Left ventricle myocardium inferior (tissue), 1 donor: ENCODE measurements around the gene RPRD2. TPM values are rescaled to one million over a fixed set of nuclear protein-coding genes. Genes with fewer than 3 reads are reported as not detected.

Source experiments
- DNase-seq: peaks from one replicate; pipeline ENCODE4 v3.0.0-alpha.2; 2020
- H3K27ac ChIP-seq: fragments of 200-600 bp; replicated peaks from 2 replicates; pipeline ENCODE4 v1.8.0; 2021
- H3K27me3 ChIP-seq: fragments of 200-600 bp; 2 replicates; pipeline ENCODE4 v1.8.0; 2021; ENCODE audit warnings: low read depth
- H3K36me3 ChIP-seq: fragments of 200-600 bp; 2 replicates; pipeline ENCODE4 v1.8.0; 2021
- H3K4me1 ChIP-seq: fragments of 200-600 bp; 2 replicates; pipeline ENCODE4 v1.8.0; 2021
- H3K4me3 ChIP-seq: fragments of 200-600 bp; 2 replicates; pipeline ENCODE4 v1.8.0; 2021; ENCODE audit warnings: mild to moderate bottlenecking, moderate library complexity
- H3K9me3 ChIP-seq: fragments of 200-600 bp; replicated peaks from 2 replicates; pipeline ENCODE4 v1.8.0; 2021
- intact Hi-C: fragments of 100-400 bp; cut with micrococcal nuclease; formaldehyde crosslinking; loops from one replicate; pipeline ENCODE4 v1.11.0; 2022
- microRNA-seq: library from miRNA; unstranded; fragments of <30 nt; microRNA quantifications from one replicate; pipeline ENCODE4 v1.2.0, GENCODE V29; 2020
- total RNA-seq: library from RNA; stranded (reverse); fragmentation: NEBNext Ultra II Directional; extraction: Animal tissue kit (Norgen Biotek cat#: 25700); gene quantifications from one replicate; pipeline ENCODE4 v1.2.1, GENCODE V29; 2021
- TF ChIP-seq, protein P1 (sequence below): fragments of 200-600 bp; IDR thresholded peaks from 2 replicates; pipeline ENCODE4 v1.8.0; 2021; ENCODE audit warnings: antibody characterized with exemption, mild to moderate bottlenecking, borderline replicate concordance
- donor health status: DM: no; HTN: yes; CAD: no; lungs with severe emphysema.

The RPRD2 gene
- total RNA-seq, 1 donor from 2014 or later = 22.9 TPM

DNA sequence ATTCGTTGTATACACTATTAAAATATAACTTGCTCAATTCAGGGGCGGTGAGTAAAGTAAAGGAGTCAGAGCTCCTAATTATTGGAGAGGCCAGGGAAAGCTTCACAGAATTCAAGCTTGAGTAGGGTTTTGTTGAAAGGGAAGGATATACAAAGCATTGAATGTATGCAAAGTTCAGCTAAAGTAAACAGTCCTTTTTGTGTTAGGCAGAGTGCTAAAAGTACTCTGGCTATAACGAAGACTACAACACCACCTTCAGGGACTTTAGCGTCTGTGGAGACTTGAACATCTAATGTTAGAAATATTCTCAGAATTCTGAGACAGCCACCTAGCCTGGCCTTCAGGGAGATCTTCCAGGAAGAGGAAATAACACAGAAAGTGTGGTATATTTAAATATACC lies 152.7 kb downstream of the RPRD2 start:
- Histone ChIP-seq H3K9me3 (no peaks in the 10 kb centered on the region), H3K4me1 (peaks cover 27% of the 10 kb centered on the region), H3K27ac (peak overlapping the region; percentile 94), H3K27me3 (no peaks in the 10 kb centered on the region), H3K36me3 (peaks cover 5% of the 10 kb centered on the region), H3K4me3 (peak overlapping the region; percentile 74)
- DNase-seq = no peak
- TF ChIP-seq, protein P1, sequence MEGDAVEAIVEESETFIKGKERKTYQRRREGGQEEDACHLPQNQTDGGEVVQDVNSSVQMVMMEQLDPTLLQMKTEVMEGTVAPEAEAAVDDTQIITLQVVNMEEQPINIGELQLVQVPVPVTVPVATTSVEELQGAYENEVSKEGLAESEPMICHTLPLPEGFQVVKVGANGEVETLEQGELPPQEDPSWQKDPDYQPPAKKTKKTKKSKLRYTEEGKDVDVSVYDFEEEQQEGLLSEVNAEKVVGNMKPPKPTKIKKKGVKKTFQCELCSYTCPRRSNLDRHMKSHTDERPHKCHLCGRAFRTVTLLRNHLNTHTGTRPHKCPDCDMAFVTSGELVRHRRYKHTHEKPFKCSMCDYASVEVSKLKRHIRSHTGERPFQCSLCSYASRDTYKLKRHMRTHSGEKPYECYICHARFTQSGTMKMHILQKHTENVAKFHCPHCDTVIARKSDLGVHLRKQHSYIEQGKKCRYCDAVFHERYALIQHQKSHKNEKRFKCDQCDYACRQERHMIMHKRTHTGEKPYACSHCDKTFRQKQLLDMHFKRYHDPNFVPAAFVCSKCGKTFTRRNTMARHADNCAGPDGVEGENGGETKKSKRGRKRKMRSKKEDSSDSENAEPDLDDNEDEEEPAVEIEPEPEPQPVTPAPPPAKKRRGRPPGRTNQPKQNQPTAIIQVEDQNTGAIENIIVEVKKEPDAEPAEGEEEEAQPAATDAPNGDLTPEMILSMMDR = no peak
- intact Hi-C loops = no loop called here

GRCh38 chr1:150521196-150521968 lies 157.4 kb downstream of the RPRD2 start:
- H3K27ac ChIP-seq = no peak overlapping the region

GRCh38 chr1:150525348-150525747 lies 161.4 kb downstream of the RPRD2 start:
- TF ChIP-seq, protein P1 = no peak
- H3K4me3 ChIP-seq = no peak overlapping the region
- H3K27ac ChIP-seq = no peak overlapping the region
- no peaks in the 10 kb centered on the region for H3K9me3 ChIP-seq
- H3K27me3 ChIP-seq = no peaks in the 10 kb centered on the region
- H3K36me3 ChIP-seq = no peaks in the 10 kb centered on the region
- intact Hi-C loops = loop anchor here (10.0 kb wide), 1 partner anchor 51 kb away; no protein-coding TSS in a partner anchor
- peaks cover 15% of the 10 kb centered on the region for H3K4me1 ChIP-seq
- no peak for DNase-seq

More at GRCh38 chr1:150521196-150521968, 157.4 kb downstream of the RPRD2 start:
- DNase-seq = no peak
- TF ChIP-seq, protein P1 = no peak
- Histone ChIP-seq H3K27me3 (no peaks in the 10 kb centered on the region), H3K9me3 (no peaks in the 10 kb centered on the region), H3K4me1 (peaks cover 13% of the 10 kb centered on the region), H3K36me3 (no peaks in the 10 kb centered on the region), H3K4me3 (no peak overlapping the region)
- intact Hi-C loops = loop anchor here (10.0 kb wide), 1 partner anchor 47 kb away; no protein-coding TSS in a partner anchor

Small RNA genes within 50 kb of the gene (microRNA-seq; reads per million reads assigned to microRNA genes)
- gene MIR6878 = not detected

Other genes with a start within 250 kb of the RPRD2 start
- 49.4 TPM for gene PLEKHO1, start 214.2 kb upstream of the RPRD2 start, total RNA-seq
- gene ANP32E, start 128.0 kb upstream of the RPRD2 start, total RNA-seq = 29.3 TPM
- 3.1 TPM for gene CA14, start 106.4 kb upstream of the RPRD2 start, total RNA-seq
- gene APH1A, start 95.1 kb upstream of the RPRD2 start, total RNA-seq = 49.3 TPM
- gene C1orf54, start 91.4 kb upstream of the RPRD2 start, total RNA-seq = 9.0 TPM
- 8.7 TPM for gene CIART, start 81.6 kb upstream of the RPRD2 start, total RNA-seq
- gene MRPS21, start 70.3 kb upstream of the RPRD2 start, total RNA-seq = 72.5 TPM
- 19.3 TPM for gene PRPF3, start 42.6 kb upstream of the RPRD2 start, total RNA-seq
- gene TARS2, start 123.3 kb downstream of the RPRD2 start, total RNA-seq = 32.2 TPM
- gene ECM1, start 144.0 kb downstream of the RPRD2 start, total RNA-seq = 20.1 TPM
- gene FALEC, start 151.6 kb downstream of the RPRD2 start, total RNA-seq = 0.44 TPM
- gene ADAMTSL4, start 185.3 kb downstream of the RPRD2 start, total RNA-seq = 46.3 TPM
- 97.0 TPM for gene MCL1, start 215.5 kb downstream of the RPRD2 start, total RNA-seq